Kidney glomerular epithelial cell (primary cell): ENCODE results near the gene ABCC9.
A peak's percentile ranks its signal among the peaks of the same experiment; 100 is the strongest.
"Not testable (repeated sequence)": the region's sequence is repeated elsewhere in the genome, so short reads cannot be mapped to it uniquely, and the experiment has no call there.

Source experiments
- DNase-seq: peaks from one replicate; lab custom pipeline; 2025; lab: John Stamatoyannopoulos, UW

Gene ABCC9

DNA sequence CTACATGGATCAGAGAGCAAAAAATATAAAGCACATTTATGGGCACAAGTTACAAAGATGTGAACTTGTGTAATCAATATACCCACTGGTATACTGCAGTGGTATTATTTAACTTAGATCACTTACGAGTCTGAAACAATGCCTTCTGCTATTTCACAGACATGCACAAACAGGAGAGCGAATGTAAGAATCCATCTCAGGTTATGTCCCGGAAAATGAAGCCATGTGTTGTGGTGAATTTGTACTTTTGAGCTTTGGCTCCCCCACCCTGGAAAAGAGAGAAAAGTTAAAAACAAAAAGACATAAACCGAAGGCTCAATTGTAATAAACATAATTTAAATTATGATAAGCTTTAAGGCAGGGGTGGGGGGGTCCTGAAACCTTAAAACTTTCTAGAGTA, 7.6 kb downstream of the ABCC9 start:
- no peak for DNase-seq

DNA sequence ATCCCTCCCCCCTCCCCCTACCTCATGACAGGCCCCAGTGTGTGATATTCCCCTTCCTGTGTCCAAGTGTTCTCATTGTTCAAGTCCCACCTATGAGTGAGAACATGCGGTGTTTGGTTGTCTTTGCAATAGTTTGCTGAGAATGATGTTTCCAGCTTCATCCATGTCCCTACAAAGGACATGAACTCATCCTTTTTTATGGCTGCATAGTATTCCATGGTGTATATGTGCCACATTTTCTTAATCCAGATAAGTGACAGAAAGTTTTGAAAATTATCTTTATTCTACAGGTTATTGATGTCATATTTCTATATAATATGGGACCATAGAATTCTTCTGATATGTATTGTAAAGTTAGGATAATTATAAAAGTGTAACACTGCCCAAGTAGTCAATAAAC, 11.3 kb downstream of the ABCC9 start:
- not testable (repeated sequence) for DNase-seq

DNA sequence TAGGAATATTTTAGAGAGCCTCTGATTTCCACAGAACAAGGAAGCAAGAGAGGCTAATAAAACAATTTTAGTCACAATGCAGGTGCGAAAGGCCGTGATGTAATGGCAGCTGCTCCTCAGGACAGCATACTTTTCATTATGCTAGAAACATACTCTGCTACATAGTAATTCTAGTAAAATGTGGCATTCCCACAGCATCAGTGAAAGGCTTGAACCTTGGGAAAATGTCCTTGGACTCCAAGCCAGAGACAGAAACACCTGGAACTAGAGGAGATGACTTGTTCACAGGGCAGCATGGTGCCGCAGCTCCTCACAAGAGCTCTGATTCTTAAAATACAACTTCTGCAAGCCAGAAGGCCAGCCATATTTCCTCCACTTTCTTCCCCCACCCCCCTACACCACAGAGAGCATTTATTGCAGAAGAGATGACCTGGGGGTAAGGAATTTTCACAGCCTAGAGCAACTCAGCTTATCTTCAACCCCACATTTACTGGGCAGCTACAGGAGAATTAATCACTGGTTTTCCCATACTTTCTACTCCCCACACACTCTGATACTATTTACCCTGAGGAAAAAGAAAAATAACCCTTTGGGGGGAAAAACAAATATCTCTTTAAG, 15.8 kb downstream of the ABCC9 start:
- no peak for DNase-seq

- no peak for DNase-seq
These were observed 19.8 kb downstream of the ABCC9 start for GRCh38 chr12:21921436-21921835.

- DNase-seq: no peak
These were observed 22.8 kb downstream of the ABCC9 start for GRCh38 chr12:21918456-21918855.

DNA sequence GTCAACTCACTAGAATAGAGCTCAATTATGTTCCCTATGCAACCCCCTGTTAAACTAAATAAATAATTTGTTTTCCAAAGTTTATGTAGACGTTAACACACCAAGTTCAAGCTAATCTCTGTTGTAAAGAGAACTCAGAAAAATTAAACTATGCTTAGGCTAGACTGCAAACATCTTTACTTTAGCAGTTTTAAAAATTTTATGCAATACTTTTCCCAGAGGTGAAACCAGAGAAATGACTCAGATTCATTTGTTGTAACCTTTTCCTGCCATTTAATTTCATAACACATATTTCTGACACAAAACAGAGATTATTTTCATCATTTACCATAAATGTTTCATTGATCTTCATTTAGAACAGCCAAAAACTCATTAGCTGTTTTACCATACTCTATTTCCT, 27.4 kb downstream of the ABCC9 start:
- DNase-seq: no peak

DNA sequence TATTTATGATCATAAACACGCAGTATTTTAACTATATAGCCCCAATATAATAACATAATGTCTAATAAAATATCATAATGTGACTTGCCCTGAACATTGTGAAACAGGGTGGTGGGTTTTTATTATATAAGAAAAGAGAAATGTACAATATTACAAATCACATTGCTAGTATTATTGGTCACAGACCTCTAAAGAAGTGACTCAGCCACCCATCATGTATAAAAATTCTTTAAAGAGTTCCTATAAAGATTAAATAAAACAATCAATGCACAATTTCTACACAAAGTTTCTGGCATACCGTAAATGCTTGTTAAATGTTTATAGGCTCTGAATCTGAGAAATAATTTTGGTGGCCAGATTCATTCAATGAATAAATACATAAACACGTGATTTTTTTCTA, 28.9 kb downstream of the ABCC9 start:
- no peak for DNase-seq

DNA sequence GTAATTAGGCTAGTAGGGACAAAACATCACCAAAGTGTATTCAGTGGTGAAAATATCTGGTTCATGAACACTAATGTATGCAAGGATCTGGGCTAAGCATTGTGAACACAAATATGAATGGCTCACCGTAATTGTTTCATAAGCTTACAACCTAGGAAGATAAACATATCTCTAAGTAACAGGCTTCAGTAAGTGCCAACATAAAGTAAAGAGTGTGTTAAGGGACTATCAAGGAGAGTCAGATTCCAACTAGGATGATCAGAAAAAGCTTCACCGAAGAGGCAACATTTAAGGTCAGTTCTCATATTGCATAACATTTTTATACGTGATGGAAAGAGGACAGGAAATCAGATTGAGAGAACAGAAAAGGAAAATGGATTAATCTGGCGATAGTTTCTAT, 29.4 kb downstream of the ABCC9 start:
- no peak for DNase-seq

DNA sequence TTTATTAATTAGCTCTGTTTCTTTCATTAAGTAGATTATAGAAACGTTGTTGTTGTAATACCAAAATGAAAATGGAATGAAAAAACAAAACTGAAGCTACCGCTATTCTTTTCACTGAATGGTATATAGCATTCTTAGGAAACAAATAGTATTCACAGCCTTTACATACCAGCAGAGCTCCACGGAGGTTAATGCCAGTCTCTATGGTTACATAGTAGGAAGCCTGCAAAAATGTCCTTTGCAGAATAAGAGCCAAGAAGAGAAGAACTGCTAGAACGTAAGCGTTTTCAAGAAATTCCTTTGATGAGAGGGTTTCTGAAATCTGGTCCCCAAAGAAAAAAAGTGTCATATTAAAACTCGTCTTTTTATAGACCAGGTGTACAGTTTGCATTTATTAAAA, 30.6 kb downstream of the ABCC9 start:
- no peak for DNase-seq

GRCh38 chr12:21907948-21908837, 33.0 kb downstream of the ABCC9 start:
- no peak for DNase-seq

DNA sequence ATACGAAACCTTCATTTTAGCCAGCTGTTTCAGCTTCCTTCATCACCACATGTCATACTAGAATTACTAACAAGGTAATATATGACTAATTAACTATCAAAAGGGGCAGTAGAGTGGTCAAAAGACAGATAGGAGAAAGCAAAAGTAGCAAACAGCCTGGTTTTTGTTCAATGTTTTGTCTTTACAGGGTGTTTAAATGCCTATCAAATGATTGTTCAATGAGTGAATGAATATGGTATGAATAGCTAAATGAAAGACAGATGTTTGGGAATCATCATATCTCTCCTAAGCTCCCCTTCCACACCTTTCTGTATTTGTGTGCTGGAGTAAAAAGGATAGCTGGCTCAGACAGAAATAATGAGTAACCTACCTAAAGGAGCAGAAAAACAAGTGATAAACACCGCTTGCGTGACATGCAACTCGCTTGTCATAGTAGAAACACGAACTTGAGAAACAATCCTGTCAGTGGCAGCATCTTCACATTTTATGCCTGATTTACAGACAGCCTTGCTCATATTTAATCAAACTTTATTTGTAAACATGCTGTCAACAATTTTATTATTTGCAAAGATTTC, 34.2 kb downstream of the ABCC9 start:
- no peak for DNase-seq

DNA sequence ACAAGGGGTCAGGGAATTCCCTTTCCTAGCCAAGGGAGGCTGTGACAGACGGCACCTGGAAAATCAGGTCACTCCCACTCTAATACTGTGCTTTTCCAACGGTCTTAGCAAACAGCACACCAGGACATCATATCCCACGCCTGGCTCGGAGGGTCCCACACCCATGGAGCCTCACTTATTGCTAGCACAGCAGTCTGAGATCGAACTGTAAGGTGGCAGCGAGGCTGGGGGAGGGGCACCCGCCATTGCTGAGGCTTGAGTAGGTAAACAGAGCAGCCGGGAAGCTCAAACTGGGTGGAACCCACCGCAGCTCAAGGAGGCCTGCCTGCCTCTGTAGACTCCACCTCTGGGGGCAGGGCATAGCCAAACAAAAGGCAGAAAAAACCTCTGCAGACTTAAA, 41.7 kb downstream of the ABCC9 start:
- DNase-seq: not testable (repeated sequence)

DNA sequence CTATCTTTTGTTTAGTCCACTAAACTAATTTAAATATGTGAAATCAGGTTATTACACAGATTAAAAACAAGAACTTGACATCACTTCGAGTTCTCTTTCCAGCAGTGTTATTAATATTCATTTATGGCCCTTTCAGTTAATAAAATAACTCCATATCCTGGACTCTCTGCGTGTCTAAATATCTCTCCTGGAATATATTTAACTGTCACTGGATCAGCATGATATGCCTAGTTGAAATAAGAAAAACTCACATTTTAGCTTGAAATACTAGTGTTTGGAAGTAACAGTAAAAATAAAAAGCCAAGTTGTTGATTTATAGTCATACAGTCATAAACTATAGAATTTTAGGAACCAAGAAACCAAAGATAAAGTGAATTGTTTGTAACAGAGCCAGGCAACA, 45.6 kb downstream of the ABCC9 start:
- no peak for DNase-seq

DNA sequence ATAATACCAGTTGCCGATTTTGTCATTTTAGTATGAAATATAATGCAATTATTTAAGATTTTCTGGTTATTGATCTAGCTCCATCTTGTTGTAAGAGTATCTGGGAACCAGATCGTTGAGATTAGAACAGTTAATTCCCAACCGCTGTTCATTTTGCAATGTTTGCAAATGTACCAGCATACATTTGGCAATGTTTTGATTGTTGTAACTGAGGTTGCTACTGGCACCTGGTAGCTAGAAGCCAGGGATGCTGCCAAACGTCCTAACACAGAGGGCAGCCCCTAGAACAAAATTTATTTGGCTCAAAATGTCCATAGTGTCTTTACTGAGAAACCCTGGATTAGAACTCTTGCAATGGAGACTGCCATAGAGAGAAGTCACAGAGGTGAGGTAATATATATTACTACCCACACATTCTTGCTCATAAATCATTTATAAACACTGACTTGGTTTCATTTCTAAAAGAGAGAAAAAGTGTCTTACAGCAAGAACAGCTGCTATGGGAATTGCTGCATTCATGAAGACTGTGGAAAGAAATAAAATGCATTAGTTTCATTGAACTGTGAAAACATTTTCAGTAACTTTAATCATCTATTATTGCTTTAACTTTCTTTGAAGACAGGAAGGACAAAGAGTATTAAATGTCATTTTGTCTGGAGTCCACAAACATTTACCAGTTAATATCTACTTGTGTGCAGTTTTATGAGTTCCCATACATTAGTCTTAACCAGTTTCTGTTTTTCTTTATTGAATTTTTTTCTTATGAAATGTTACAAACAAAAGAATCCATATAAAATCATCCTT, 46.2 kb downstream of the ABCC9 start:
- peak; percentile 9 for DNase-seq

DNA sequence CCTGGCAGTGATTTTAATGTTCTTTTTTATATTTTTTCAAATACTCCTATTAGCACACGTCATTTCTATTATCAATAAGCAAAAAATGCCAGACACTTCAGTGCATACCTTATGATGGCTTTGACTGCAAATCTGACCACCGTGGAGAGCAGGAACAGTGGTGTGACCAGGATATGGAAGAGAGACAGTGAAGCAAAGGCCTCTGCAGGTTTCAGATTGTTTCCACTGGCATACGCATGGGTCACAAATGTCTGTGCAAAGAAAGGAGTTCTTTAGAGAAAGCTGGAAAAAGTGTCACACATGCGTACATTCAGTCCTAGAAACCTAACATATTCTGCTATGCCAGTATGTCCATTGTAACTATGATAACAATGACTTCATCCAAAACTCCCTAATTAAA, 47.3 kb downstream of the ABCC9 start:
- DNase-seq: no peak

DNA sequence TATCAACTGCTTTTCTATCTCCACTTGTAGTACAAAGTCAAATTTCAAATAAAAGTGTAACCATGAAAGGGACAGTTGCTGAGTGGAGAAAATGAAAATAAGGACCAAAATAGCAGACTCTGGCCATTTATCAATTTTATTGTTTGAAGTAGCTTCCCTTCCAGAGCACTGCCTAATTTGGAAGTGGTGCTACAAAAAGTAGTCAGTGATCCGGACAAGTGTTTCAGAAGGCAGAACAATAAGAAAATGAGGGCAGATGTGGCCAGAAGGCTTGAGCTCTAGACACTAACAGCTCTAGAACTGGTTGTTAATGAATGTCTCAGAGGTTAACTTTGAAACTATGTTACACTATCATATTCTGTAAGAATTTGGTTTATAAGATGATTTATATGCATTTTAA, 48.9 kb downstream of the ABCC9 start:
- DNase-seq: no peak

DNA sequence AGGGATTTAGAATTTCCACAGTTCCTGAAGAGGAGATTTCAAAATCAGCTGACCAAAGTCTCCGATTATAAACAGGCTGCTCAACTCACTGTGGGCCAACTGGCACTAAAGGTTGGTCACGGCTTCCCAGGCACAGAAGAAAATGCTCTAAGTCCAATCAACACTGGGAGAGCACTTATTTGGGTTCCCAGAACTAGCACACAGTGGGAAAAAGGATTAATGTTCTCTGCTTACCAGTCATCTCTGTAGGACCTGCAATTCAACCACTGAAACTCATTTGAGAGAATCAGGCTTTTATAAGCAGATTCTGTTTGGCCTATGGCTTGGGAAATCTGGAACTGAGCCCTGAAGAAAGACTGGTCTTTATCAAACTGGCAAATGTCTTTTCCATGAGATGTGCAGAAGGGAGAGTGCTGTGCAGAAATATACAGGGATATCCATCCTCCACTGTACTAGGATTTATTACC, 49.4 kb downstream of the ABCC9 start:
- no peak for DNase-seq

DNA sequence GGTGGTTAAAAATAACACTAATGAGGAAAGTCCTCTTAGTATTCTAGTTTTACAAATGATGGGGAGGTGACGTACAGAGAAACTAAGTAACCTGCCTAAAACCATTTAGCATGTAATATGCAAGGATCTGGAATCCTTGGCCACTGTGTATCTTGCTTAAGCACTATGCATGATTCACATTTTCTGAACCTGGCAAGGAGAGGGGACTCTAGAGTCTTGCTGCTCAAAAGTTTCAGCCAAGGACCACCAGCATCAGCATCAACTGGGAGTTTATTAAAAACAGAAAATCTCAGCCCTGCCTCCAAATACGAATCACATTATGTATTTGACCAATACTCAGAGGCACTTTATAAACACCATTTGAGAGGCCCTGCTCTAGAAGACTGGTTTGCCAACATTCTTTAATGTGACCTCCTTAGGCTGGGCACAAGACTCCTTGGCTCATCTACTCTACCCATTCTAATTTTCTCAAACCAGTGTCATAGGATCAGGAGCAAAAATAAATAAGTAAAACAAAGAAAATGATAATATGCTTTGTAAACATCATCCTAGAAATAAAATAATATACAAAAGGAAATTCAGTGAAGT, 52.9 kb downstream of the ABCC9 start:
- no peak for DNase-seq

DNA sequence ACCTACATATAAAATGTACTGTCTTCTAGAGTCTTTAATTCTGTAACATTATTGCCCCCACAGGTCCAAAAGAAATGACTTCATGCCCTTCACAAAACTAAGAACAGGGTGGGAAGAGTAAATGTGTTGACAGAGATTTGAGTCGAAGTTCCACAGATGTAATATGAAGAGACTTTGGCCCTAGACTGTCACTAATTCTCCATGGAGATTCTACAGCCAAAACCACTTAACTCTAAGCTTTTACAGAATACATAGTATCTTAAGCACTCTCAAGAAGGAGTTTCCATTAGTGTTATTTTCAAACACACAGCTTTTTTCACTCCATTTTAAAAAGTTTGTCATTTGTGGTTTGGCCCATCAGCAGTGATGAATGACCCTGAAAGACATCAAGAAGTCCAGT, 56.3 kb downstream of the ABCC9 start:
- DNase-seq: no peak

- no peak for DNase-seq
These were observed 58.6 kb downstream of the ABCC9 start for GRCh38 chr12:21882635-21883034.

- DNase-seq: no peak
These were observed 59.3 kb downstream of the ABCC9 start for GRCh38 chr12:21881965-21882364.

GRCh38 chr12:21879312-21879711, 61.9 kb downstream of the ABCC9 start:
- DNase-seq: no peak
